ENCODE measurements around the gene ANO4.

The ANO4 gene

DNA sequence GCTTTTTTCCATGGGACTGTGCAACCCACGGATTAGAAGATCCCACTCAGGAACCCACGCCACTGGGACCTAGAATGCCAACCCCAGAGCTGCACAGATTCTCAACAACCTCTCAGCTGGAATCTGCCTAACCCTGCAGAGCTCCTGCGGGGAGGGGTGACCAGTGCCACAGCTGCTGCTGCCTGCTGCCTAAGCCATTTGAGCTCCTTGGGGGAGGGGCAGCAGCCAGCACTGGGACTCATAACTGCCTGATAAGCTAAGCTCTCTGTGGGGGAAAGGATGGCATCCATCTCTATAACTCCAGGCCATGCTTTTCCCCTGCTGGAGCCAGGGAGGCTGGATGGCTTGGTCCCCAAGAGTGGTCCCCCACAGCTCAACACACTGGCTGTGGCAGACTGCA, 232.6 kb downstream of the ANO4 start:
- in situ Hi-C loops (cut with HindIII; ENCODE audit: low sequenced_read_pairs) = no loop called here
- H3K4me3 ChIP-seq (ENCODE audit: low read depth, low read length) = no peak overlapping the region
- no peak for DNase-seq (ENCODE audit: low read depth)
- TF ChIP-seq, protein P1, sequence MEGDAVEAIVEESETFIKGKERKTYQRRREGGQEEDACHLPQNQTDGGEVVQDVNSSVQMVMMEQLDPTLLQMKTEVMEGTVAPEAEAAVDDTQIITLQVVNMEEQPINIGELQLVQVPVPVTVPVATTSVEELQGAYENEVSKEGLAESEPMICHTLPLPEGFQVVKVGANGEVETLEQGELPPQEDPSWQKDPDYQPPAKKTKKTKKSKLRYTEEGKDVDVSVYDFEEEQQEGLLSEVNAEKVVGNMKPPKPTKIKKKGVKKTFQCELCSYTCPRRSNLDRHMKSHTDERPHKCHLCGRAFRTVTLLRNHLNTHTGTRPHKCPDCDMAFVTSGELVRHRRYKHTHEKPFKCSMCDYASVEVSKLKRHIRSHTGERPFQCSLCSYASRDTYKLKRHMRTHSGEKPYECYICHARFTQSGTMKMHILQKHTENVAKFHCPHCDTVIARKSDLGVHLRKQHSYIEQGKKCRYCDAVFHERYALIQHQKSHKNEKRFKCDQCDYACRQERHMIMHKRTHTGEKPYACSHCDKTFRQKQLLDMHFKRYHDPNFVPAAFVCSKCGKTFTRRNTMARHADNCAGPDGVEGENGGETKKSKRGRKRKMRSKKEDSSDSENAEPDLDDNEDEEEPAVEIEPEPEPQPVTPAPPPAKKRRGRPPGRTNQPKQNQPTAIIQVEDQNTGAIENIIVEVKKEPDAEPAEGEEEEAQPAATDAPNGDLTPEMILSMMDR (IDR thresholded peaks at IDR 0.05; ENCODE audit: low read depth, low read length, missing control alignments) = no peak

DNA sequence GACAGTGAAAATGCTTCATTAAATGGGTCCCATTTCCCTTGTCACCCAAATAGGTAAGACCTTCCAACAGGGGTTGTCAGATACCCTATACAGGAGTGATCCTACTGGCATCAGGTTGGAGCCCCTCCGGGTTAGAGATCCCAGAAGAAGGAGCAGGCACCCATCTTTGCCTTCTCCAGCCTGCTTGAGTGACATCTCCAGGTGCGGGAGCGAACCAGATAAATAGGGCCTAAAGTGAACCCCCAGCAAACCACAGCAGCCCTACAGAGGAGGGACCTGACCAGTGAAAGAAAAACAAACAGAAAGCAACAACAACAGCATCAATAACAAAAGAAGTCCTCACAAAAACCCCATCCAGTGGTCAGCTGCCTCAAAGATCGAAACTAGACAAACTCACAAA, 233.2 kb downstream of the ANO4 start:
- no peak overlapping the region for H3K4me3 ChIP-seq (ENCODE audit: low read depth, low read length)
- in situ Hi-C loops (cut with HindIII; ENCODE audit: low sequenced_read_pairs) = no loop called here
- TF ChIP-seq, protein P1 (IDR thresholded peaks at IDR 0.05; ENCODE audit: low read depth, low read length, missing control alignments) = no peak
- no peak for DNase-seq (ENCODE audit: low read depth)

DNA sequence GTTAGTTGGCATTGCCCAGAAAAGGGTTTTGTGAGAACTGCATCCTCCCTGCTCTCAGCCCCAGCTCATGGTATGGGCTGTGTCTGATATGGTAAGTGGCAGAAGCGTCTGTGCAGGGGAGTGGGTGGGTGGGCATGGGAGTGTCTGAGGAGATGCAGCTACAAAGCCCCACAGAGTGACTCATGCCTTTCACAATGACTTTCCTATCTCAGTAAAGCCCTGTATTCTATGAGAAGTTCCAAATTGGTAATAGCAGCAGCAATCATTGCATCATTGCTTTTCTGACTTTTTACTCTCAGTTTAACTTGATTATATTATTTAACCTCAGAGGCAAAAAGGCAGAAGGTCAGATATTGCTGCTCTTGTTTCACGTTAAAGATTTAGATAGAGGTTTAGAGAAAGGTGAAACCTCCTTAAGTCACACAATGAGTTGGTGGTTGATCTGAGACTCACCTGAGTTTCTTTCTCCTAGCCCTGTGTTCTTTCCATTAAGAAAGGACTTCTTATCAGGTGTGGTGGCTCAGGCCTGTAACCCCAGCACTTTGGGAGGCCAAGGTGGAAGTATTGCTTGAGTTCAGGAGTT, 243.8 kb downstream of the ANO4 start:
- DNase-seq (ENCODE audit: low read depth) = no peak
- TF ChIP-seq, protein P1 (IDR thresholded peaks at IDR 0.05; ENCODE audit: low read depth, low read length, missing control alignments) = no peak
- H3K4me3 ChIP-seq (ENCODE audit: low read depth, low read length) = no peak overlapping the region
- in situ Hi-C loops (cut with HindIII; ENCODE audit: low sequenced_read_pairs) = no loop called here

DNA sequence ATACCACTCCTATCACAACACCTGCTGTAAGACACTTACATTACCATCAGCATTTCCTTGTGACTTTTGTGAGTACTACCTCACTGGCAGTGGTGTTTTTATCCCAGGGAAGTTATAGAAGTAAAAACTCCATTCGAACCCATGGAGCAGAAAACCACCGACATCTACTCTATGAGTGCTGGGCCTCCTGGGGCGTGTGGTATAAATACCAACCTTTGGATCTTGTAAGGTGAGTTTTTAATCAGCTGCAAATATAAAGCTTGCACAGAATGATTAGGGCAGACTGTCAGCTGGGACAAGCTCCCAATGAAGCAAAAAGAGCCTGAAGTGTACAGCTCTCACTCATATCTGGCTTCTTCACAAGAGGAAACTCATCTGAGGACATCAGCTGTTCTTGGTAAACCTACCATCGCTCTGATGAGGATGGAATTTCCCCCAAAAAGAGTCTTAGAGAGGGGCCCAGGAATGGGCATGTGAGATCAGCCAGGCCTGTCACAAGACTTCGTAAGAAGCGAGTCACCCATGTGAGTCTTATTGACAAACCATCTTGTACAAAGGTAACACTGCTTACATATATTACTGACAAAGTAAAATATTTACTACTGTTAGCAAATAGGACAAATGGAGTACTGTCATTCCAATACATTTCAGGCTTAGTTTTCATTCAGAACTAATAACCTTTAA, 245.4 kb downstream of the ANO4 start:
- TF ChIP-seq, protein P1 (IDR thresholded peaks at IDR 0.05; ENCODE audit: low read depth, low read length, missing control alignments) = no peak
- no peak overlapping the region for H3K4me3 ChIP-seq (ENCODE audit: low read depth, low read length)
- no peak for DNase-seq (ENCODE audit: low read depth)
- in situ Hi-C loops (cut with HindIII; ENCODE audit: low sequenced_read_pairs) = no loop called here

DNA sequence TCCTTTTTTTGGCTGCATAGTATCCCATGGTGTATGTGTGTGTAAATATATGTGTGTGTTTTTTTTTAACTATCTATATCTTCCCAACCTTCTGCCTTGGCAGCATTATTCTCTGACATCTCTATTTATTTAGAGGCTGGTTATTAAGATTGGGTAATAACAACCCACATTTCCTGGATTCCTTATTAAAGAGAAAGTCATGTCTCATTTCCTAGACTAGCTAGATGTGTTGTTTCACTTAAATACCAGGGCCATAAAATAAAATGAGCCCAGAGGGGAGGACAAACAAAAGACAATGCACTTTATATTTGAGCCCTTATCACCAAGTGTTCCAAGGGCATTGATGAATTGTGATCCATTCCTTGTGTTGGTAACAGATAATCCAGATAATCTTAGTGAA, 246.4 kb downstream of the ANO4 start:
- TF ChIP-seq, protein P1 (IDR thresholded peaks at IDR 0.05; ENCODE audit: low read depth, low read length, missing control alignments) = no peak
- H3K4me3 ChIP-seq (ENCODE audit: low read depth, low read length) = no peak overlapping the region
- in situ Hi-C loops (cut with HindIII; ENCODE audit: low sequenced_read_pairs) = no loop called here
- no peak for DNase-seq (ENCODE audit: low read depth)

DNA sequence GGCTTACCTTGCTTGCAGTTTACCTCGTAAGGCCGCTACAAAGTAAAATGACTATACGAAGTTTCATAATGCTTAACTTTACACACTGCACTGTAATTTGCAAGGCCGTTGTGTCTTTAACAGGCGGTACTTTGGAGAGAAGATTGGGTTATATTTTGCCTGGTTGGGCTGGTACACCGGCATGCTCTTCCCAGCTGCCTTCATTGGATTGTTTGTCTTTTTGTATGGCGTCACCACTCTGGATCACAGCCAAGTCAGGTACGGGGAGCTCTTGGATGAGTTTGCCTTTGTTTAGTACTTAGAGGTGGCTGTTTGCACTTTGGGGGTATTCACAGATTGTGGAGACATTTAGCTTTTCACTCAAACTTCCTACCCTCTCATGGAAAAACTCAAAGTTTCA, 247.6 kb downstream of the ANO4 start:
- TF ChIP-seq, protein P1 (IDR thresholded peaks at IDR 0.05; ENCODE audit: low read depth, low read length, missing control alignments) = no peak
- DNase-seq (ENCODE audit: low read depth) = no peak
- in situ Hi-C loops (cut with HindIII; ENCODE audit: low sequenced_read_pairs) = no loop called here
- H3K4me3 ChIP-seq (ENCODE audit: low read depth, low read length) = no peak overlapping the region

Data from astrocyte of the cerebellum (primary cell).